ENCODE results near the gene TMED1.

The TMED1 gene

DNA sequence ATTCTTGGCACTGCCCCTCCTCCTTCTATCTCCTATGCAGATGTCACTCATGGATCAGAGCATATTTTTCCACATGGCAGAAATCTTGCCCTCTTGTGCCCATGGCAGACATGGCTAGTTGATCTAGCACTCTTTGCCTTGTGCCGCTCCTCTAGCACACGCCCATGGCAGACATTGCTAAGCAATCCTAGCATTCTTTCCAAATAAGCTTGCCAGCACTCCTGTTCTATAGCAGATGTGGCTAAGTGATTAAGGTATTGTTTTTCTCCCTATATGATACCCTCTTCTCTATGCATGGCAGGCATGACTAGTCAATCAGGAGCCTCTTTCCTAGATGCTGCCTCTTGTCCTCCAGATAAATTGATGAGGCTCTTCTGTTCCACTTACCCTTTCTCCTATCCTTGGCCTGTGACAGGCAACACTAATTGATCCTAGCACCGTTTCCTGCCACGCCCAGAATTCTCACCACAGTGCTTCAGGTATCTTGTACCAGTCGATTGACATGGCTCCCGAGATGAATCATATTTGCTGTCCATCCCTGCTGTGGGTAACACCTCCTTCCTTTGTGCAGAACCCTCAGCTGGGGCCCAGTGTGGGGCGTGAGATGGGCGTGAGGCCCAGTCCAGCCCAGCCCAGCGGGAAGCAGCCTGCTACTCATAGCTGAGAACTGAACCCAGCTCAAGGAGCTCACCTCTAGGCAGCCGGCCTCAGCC, 26.9 kb downstream of the TMED1 start:
- DNase-seq: no peak

DNA sequence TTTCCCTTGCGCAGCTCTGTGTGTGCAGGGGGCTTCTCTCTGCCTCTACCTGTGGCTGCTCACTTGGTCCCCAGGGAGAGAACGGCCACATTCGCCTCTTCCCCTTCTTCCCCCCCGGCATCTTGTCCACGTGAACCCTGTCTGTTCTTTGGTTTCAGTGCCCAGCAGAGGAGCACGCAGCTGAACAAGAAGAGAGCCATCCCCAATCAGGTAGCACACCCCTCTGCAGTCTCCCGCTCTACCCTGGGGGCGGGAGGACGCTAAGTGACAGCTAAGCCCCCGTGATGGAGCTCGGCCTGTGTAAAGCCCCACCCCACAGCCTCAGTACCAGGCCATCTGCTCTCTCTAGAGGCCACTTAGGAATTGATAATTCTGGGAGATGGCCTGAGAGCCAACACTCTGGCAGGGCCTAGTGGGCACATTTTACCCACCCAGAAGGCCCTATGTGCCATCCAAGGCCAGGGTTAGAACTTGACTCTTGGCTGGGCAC, 30.2 kb downstream of the TMED1 start:
- no peak for DNase-seq

DNA sequence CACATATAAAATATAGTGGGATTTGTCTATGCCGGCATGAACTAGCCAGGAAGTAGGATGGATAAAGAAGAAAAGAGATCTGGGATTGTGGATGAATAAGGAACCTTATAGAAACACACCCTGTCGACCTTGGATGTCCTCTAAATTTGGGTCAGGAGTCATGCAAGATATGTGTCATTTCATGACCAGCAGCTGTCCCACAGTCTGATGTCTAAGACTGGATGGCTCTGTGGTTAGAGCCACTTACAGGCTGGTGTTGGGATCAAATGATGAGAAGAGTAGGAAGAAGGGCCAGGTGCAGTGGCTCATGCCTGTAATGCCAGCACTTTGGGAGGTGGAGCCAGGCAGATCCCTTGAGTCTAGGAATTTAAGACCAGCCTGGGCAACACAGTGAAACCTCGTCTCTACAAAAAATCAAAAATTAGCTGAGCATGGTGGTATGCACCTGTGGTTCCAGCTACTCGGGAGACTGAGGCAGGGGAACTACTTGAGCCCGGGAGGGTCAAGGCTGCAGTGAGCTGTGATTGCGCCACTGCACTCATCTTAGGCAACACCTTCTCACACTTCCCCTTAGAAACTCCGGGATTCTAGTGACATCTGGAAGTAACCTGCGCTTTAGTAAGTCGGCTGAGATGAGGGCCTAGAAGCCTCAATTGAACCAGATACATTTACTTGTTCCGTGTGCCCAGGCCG, 30.8 kb downstream of the TMED1 start:
- DNase-seq: no peak

DNA sequence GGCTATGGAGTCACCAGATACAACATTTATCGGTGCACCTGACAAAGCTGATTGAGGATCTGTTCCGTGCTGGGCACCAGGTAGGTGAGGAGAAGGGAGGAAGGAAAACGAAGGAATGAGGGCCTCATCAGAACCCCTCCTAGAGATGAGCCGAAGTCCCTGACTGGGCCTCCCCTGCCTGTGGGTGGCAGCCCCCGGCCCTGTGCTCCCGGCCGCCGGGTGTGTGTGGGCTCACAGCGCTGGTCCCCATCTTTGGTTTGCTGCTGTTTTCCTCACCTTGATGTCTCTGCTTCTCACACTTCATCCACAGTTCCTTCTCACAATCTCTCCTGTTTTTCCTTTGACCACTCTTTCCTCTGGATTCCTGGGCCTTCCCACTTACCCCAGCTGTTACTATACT, 32.8 kb downstream of the TMED1 start:
- DNase-seq: no peak

DNA sequence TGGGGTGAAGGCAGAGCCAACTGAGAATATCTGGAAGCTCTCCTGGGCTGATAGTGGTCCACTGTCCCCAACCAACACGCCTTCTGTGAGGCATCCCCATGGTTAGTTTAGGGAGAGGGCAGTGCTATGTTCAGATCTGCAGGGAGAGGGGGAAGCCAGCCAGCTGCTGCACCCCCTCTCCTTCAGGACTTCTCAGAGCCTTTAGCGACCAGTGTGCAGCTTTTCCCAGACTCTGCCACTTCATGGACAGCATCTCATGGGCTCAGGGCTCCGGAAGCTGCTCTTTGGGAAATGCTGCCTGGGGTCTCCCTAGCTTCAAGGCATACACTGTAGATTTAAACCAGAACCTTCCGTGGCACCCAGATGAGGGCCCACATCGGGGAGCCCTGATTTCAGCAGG, 33.5 kb downstream of the TMED1 start:
- no peak for DNase-seq

DNA sequence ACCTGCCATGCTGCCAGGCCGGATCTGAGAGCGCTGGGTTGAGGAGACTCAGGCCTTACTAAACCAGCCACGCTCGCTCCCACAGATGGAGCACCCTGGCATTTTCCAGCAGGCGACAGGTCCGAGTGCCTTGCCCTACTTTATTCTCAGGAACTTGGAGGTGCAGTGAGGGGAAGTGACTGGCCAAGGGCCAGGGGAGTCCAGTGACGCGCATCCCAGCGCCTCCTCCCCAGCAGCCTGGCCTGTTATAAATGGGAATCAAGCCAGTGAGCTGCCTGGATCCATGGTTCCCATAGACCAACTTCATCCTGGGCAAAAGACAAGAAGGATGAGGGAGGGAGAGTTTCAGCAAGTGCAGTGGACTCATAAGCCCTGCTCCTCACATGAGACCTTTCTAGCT, 35.5 kb downstream of the TMED1 start:
- DNase-seq: no peak

DNA sequence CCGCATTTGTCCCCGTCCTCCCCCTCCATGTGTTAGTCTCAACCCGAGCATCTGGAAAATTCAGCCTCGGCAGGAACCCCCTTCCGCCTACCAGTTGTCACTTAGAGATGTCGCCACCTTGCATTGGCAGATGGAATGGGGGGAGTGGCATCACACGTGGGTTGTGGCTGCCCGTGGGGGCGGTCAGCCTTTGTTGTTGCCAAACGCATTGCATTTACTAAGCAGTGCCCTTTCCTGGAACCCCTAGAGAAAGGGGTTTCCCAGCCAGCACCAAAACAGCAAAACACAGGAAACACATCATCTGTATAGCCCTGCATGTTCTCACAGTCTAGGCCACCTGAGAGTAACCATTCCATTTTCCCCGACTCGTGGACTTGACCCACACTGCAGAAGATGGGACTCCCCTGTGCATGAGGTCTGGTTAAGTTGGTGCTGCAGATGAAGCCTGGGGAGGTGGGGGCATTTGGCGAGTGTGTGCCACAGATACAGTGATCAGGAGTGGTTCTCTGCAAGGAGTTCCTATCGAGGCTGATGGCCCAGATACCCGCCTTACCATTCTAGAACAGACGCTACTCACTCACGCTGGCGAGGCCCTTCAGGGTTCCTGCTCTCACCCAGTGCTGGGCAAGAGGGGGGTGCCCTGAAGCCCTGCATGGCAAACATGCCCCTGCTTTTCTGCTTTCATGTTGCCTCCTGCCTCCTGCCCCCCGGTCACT, 38.3 kb downstream of the TMED1 start:
- DNase-seq: no peak

DNA sequence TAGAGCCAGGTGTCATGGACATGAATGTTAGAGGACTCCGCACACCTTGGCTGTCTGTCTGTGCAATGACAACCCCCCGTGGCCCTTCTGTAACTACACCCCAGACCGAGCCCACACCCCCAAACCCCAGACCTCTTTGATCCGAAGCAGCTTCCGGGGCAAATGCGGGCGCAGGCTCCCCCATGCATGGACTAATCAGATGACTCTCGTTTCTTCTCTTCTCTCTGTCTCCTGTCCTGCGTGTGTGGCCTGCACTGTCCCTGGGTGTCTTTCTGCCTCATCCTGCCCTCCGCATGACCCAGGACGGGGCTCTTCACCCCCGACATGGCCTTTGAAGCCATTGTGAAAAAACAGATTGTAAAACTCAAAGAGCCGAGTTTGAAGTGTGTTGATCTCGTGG, 38.9 kb downstream of the TMED1 start:
- DNase-seq: no peak

DNA sequence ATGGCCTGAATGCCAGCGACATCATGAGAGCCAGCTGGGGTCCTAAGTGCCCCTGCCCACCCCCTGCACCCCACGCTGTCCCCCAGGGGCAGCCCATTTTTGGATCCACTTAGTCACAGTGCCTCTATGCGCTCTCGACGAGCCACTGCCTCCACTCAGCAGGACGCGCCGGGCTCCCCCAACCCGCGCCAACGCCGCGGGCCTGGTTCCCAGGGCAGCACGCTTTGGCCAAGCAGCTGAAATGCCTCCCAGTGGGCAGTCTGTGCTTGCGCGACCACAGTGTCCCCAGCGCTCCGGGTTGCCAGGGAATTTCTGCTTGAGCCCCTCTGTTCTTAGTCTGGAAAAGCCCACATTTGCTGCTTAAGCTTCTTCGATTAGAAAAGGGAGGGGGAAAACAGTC, 39.4 kb downstream of the TMED1 start:
- no peak for DNase-seq

DNA sequence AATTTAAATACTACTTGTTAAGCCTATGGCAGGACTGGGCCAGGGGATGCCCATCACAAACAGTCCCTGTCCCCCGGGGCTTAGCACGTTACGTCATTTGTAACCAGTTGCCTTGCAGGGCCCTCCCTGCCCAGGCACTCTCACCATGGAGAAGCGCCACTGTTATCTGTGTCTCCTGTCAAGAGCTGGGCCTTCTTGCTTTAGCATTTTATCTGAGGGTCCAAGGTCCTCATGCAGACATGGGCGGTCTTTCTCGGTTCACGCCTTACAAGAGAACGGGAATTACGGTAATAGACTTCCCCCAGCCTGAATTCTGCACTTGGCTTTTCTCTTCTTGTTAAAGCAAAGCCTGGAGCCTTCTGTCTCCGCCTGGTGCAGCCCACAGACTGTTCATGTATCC, 46.1 kb downstream of the TMED1 start:
- no peak for DNase-seq

DNA sequence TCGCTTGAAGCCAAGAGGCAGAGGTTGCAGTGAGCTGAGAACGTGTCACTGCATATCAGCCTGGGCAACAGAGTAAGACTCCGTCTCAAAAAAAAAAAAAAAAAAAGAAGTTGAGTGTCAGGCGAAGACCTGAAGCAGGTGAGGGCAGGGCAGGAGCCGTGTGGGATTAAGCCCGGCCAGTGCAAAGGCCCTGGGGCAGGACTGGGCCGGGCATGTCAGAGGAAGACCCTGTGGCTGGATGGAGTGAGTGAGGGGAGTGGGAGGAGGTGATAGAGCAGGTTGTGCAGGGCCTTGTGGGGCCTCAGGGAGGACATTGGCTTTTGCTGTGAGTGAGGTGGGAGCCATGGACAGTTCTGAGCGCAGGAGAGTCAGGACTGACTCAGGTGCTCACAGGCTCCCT, 47.9 kb downstream of the TMED1 start:
- no peak for DNase-seq

DNA sequence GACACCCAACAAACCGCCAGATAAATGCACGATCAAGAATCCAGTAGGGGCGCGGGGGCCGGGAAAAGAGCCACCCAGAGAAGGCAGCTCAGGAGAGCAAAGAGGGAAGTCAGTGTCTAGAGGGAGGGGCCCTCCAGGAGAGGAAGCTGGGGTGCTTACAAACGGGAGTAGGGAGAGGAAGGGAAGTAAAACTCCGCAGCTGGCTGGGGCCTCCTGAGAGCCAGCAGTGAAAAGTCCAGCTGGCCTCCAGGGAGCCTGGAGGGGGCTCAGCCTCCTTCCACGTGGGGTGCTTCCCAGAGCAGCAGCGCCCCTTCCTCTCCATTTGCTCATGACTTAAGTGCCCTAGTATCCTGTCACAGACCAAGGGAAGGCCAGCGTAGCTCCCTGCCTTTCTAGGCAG, 51.8 kb downstream of the TMED1 start:
- DNase-seq: no peak

DNA sequence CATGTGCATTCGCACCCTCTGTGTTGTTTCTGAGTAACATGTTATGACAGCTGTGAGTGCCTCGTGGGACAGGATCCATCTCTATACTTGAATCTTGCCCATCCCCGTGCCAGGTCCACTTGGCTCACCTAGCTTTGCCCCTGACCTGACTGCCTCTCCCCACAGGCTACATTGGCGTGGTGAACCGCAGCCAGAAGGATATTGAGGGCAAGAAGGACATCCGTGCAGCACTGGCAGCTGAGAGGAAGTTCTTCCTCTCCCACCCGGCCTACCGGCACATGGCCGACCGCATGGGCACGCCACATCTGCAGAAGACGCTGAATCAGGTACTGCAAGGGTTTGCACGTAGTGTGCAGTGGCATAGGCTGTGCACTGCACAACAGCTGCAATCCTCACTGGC, 53.2 kb downstream of the TMED1 start:
- no peak for DNase-seq

Measured in NCI-H1930 (cell line).